ENCODE data around the gene PCDHGC4.

DNA sequence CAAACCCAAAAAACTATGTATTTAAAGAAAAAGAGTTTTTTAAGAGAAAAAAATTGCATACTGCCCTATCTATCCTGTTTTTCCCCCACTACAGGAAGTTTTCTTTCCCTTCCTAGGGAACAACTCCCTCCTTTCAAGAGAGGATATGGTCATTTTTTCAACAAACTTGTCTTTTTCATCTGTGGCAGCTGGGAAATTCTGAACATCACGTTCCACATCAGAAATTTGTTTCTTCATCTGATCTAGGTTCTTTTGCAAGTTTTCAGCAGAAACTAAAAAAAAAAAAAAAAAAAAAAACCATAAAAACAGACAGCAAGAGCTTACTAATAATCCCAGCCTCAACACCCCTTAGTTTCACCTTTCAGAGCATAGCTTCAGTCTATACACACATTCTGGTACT, 42.6 kb downstream of the PCDHGC4 start:
- TF ChIP-seq EZH2 (IDR thresholded peaks at IDR 0.05; ENCODE audit: low read depth, low read length, severe bottlenecking), result no peak
- TF ChIP-seq SUZ12 (IDR thresholded peaks at IDR 0.05; ENCODE audit: low read length), result no peak
- TF ChIP-seq YY1 (IDR thresholded peaks at IDR 0.05; ENCODE audit: low read depth, low read length), result no peak
- TF ChIP-seq, protein P1, sequence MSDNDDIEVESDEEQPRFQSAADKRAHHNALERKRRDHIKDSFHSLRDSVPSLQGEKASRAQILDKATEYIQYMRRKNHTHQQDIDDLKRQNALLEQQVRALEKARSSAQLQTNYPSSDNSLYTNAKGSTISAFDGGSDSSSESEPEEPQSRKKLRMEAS (IDR thresholded peaks at IDR 0.05), result no peak
- no peak for TF ChIP-seq POLR2A (IDR thresholded peaks at IDR 0.05; ENCODE audit: control extremely low read depth in 1 of 2, low read depth in 2 of 2, low read length in 2 of 2)
- TF ChIP-seq, protein P2, sequence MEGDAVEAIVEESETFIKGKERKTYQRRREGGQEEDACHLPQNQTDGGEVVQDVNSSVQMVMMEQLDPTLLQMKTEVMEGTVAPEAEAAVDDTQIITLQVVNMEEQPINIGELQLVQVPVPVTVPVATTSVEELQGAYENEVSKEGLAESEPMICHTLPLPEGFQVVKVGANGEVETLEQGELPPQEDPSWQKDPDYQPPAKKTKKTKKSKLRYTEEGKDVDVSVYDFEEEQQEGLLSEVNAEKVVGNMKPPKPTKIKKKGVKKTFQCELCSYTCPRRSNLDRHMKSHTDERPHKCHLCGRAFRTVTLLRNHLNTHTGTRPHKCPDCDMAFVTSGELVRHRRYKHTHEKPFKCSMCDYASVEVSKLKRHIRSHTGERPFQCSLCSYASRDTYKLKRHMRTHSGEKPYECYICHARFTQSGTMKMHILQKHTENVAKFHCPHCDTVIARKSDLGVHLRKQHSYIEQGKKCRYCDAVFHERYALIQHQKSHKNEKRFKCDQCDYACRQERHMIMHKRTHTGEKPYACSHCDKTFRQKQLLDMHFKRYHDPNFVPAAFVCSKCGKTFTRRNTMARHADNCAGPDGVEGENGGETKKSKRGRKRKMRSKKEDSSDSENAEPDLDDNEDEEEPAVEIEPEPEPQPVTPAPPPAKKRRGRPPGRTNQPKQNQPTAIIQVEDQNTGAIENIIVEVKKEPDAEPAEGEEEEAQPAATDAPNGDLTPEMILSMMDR (IDR thresholded peaks at IDR 0.05; ENCODE audit: control extremely low read depth in 1 of 3, insufficient read depth in 1 of 3, low read depth in 1 of 3, low read length in 3 of 3), result no peak
- no peak for TF ChIP-seq JUND (IDR thresholded peaks at IDR 0.05; ENCODE audit: low read length)
- TF ChIP-seq RXRA (IDR thresholded peaks at IDR 0.05; ENCODE audit: insufficient read depth, low read depth, low read length), result no peak
- no peak for TF ChIP-seq TBP (IDR thresholded peaks at IDR 0.05; ENCODE audit: low read depth, low read length)
- no peak for TF ChIP-seq HDAC6 (IDR thresholded peaks at IDR 0.05; ENCODE audit: low read depth, low read length)
- no peak for TF ChIP-seq JUN (IDR thresholded peaks at IDR 0.05; ENCODE audit: low read depth, low read length)
- TF ChIP-seq CREB1 (IDR thresholded peaks at IDR 0.05), result no peak
- TF ChIP-seq CHD2 (IDR thresholded peaks at IDR 0.05; ENCODE audit: low read length), result no peak
